Gastroesophageal sphincter (tissue), 3 donors: ENCODE data around the gene CAPG.

Experiments
- CTCF ChIP-seq, 4 experiments: fragments of 200-600 bp in 2 of 4; fragments of 450-650 bp in 2 of 4; sonication (generic) in 1 of 4; IDR thresholded peaks; one replicate each; pipeline ENCODE4 v1.5.1; 2017 to 2019; ENCODE audit warnings: antibody characterized with exemption in 4 of 4, mild to moderate bottlenecking in 2 of 4, moderate library complexity in 2 of 4
- EP300 ChIP-seq: sonication (generic); formaldehyde crosslinking; IDR thresholded peaks from one replicate; pipeline ENCODE4 v1.6.1; 2017; ENCODE audit warnings: antibody characterized with exemption, mild to moderate bottlenecking
- POLR2A ChIP-seq, 2 donors: fragments of 450-650 bp; IDR thresholded peaks; one replicate each; pipeline ENCODE4 v1.6.1; 2017; ENCODE audit warnings: antibody characterized with exemption in 2 of 2, mild to moderate bottlenecking in 2 of 2, moderate library complexity in 1 of 2

- TF ChIP-seq EP300 (no peak), CTCF (IDR thresholded peaks at IDR 0.05) (no peak), POLR2A (IDR thresholded peaks at IDR 0.05) (no peak)
Measured at GRCh38 chr2:85444629-85445172, 34.5 kb upstream of the CAPG start.
